Esophagus muscularis mucosa (tissue), 4 donors: ENCODE measurements around the gene RCN1. TPM values are rescaled to one million over a fixed set of nuclear protein-coding genes. Genes with fewer than 3 reads are reported as not detected.

ENCODE experiments used
- DNase-seq: peaks from one replicate; pipeline ENCODE4 v3.0.0-alpha.2; 2017; ENCODE audit errors: extremely low spot score
- H3K27ac ChIP-seq, 4 donors: fragments of 200-600 bp; sonication (generic); replicated peaks in 1 of 4; 1 replicate in 3 of 4; 2 replicates in 1 of 4; pipeline ENCODE4 v1.5.1; 2016 to 2019; ENCODE audit warnings: mild to moderate bottlenecking in 1 of 4
- H3K27me3 ChIP-seq, 4 donors: fragments of 200-600 bp; sonication (generic); one replicate each; pipeline versions ENCODE4 v1.5.1 to v1.6.0; 2016 to 2019
- H3K36me3 ChIP-seq, 4 donors: fragments of 200-600 bp; sonication (generic); one replicate each; pipeline ENCODE4 v1.5.1; 2016 to 2019
- H3K4me1 ChIP-seq, 4 donors: fragments of 200-600 bp; sonication (generic); one replicate each; pipeline ENCODE4 v1.5.1; 2016 to 2019
- H3K4me3 ChIP-seq, 4 donors: fragments of 200-600 bp; sonication (generic); 1 replicate in 2 of 4; 2 replicates in 2 of 4; pipeline ENCODE4 v1.5.1; 2016 to 2019; ENCODE audit warnings: mild to moderate bottlenecking in 4 of 4, moderate library complexity in 1 of 4
- H3K9me3 ChIP-seq, 4 donors: fragments of 200-600 bp; sonication (generic); 1 replicate in 3 of 4; 2 replicates in 1 of 4; pipeline ENCODE4 v1.5.1; 2016 to 2019
- EP300 ChIP-seq: sonication (generic); formaldehyde crosslinking; IDR thresholded peaks from one replicate; pipeline ENCODE4 v1.6.1; 2017; ENCODE audit warnings: antibody characterized with exemption
- POLR2A ChIP-seq: fragments of 450-650 bp; IDR thresholded peaks from one replicate; pipeline ENCODE4 v1.6.1; 2017; ENCODE audit warnings: antibody characterized with exemption, moderate library complexity, mild to moderate bottlenecking, low read depth
- POLR2AphosphoS5 ChIP-seq, 2 donors: sonication (generic); formaldehyde crosslinking; IDR thresholded peaks; one replicate each; pipeline ENCODE4 v1.6.1; 2017; ENCODE audit warnings: antibody characterized with exemption in 2 of 2
- WGBS: methylation state at CpG from one replicate; pipeline ENCODE4 v1.1.5; 2018; 5-methylcytosine and 5-hydroxymethylcytosine counted together
- intact Hi-C: fragments of 100-400 bp; cut with DNase I; formaldehyde crosslinking; loops from one replicate; pipeline ENCODE4 v1.15.1; 2023
- small RNA-seq, 3 donors: library from RNA; depleted of rRNA; stranded (forward); fragments of <200 nt; gene quantifications; one replicate each; pipeline ENCODE3, GENCODE V24; 2016
- total RNA-seq, 4 donors: library from RNA; depleted of rRNA; stranded (reverse); fragments of >200 nt; gene quantifications; one replicate each; pipeline versions ENCODE4 v1.1.0 to v1.2.1, GENCODE V29; 2016
- TF ChIP-seq, protein P1 (sequence below), 3 experiments: fragments of 200-600 bp in 2 of 3; fragments of 450-650 bp in 1 of 3; sonication (generic) in 2 of 3; IDR thresholded peaks; one replicate each; pipeline ENCODE4 v1.5.1; 2017 to 2019; ENCODE audit warnings: antibody characterized with exemption in 3 of 3, mild to moderate bottlenecking in 2 of 3, moderate library complexity in 1 of 3

RCN1 gene
- total RNA-seq, 4 donors from 2014 or later, result 27.8 to 67.8 (median 48.8) TPM

DNA sequence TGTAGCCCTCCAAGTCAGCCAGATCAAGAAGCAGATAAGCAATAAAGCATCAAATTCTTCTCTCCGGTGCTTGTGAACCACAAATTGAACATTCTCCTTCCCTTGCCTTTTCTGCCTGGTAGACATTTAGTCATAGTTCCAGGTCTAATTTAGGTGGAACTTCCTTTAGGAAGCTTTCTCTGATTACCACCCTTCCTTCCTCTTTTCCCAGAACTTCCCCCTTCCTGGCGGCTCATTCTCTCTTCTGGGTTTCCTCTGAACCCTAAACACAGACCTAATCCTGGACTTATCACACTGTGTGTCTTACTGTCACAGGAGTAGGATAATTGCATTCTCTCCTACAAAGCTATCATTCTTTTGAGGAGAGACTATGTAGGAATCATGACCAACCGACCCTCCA lies 61.9 kb downstream of the RCN1 start:
- 60% methylated on average over 3 of the region's 3 CpGs for WGBS
- Histone ChIP-seq H3K27ac (no peak overlapping the region), H3K27me3 (no peaks in the 10 kb centered on the region), H3K36me3 (no peaks in the 10 kb centered on the region), H3K4me3 (no peak overlapping the region), H3K4me1 (peaks cover 0 to 2% (median 0%) of the 10 kb centered on the region in 4 donors), H3K9me3 (no peaks in the 10 kb centered on the region)
- DNase-seq, result peak; percentile 57
- intact Hi-C loops, result no loop called here
- TF ChIP-seq POLR2A (no peak), POLR2AphosphoS5 (IDR thresholded peaks at IDR 0.05) (no peak), EP300 (no peak)
- TF ChIP-seq, protein P1, sequence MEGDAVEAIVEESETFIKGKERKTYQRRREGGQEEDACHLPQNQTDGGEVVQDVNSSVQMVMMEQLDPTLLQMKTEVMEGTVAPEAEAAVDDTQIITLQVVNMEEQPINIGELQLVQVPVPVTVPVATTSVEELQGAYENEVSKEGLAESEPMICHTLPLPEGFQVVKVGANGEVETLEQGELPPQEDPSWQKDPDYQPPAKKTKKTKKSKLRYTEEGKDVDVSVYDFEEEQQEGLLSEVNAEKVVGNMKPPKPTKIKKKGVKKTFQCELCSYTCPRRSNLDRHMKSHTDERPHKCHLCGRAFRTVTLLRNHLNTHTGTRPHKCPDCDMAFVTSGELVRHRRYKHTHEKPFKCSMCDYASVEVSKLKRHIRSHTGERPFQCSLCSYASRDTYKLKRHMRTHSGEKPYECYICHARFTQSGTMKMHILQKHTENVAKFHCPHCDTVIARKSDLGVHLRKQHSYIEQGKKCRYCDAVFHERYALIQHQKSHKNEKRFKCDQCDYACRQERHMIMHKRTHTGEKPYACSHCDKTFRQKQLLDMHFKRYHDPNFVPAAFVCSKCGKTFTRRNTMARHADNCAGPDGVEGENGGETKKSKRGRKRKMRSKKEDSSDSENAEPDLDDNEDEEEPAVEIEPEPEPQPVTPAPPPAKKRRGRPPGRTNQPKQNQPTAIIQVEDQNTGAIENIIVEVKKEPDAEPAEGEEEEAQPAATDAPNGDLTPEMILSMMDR (IDR thresholded peaks at IDR 0.05), result no peak

DNA sequence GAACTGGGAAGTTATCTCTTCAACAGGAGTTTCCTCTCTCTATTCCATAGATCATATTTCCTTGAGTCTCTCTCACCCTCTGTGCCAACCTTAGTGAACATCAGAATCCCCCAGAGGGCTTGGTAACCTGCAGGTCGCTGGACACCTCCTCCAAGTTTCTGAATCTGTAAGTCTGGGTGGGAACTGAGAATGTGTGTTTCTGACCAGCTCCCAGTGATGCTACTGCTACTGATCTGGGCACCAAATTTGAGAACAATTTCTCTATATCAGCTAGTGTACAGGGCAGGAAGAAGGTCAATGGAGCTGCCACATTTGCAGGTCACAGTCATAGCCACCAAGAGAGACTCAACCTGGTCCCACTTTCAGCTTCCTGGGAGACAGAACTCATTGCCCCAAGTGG lies 62.9 kb downstream of the RCN1 start:
- Histone ChIP-seq H3K27me3 (no peaks in the 10 kb centered on the region), H3K36me3 (no peaks in the 10 kb centered on the region), H3K9me3 (no peaks in the 10 kb centered on the region), H3K4me1 (peaks cover 0 to 2% (median 0%) of the 10 kb centered on the region in 4 donors), H3K4me3 (no peak overlapping the region), H3K27ac (no peak overlapping the region)
- peak; percentile 89 for DNase-seq
- WGBS, result 100% methylated on average over 1 of the region's 1 CpG
- TF ChIP-seq EP300 (no peak), POLR2AphosphoS5 (IDR thresholded peaks at IDR 0.05) (no peak), POLR2A (no peak)
- TF ChIP-seq, protein P1 (IDR thresholded peaks at IDR 0.05), result no peak
- intact Hi-C loops, result no loop called here

DNA sequence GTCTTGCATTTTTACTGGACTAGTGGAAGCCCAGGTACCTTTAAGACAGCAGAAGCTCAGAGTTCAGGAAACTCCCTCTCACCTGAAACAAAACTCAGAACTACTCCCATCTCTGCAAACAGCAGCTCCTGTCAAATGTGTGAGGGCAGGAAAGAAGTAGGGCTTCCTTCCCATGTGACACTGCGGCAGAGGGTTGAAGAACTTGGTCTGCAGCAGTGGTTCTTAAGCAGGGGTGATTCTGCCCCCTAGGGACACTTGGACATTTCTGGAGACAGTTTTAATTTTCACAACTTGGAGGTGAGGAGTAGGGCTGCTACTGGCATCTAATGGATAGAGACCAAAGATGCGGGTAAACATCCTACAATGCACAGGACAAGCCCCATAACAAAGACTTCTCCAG lies 63.4 kb downstream of the RCN1 start:
- Histone ChIP-seq H3K27ac (no peak overlapping the region), H3K4me1 (peaks cover 0 to 2% (median 0%) of the 10 kb centered on the region in 4 donors), H3K9me3 (no peaks in the 10 kb centered on the region), H3K27me3 (no peaks in the 10 kb centered on the region), H3K4me3 (no peak overlapping the region), H3K36me3 (no peaks in the 10 kb centered on the region)
- WGBS, result 90% methylated on average over 2 of the region's 2 CpGs
- DNase-seq, result no peak
- intact Hi-C loops, result no loop called here
- TF ChIP-seq, protein P1 (IDR thresholded peaks at IDR 0.05), result no peak
- TF ChIP-seq POLR2AphosphoS5 (IDR thresholded peaks at IDR 0.05), result no peak
- TF ChIP-seq EP300, result no peak
- no peak for TF ChIP-seq POLR2A

Small RNA genes lying within 50 kb of the gene (small RNA-seq; reads per million reads assigned to genes)
- gene RF00012, result 0 reads per million in 3 donors
